Upper lobe of left lung (tissue), 6 donors: ENCODE data around the gene KLHL17. TPM values are rescaled to one million over a fixed set of nuclear protein-coding genes. Genes with fewer than 3 reads are reported as not detected.

Experiments used
- ATAC-seq, 2 donors: fragments of 200-7000 bp; cut with Tn5 transposase; one replicate each; pipeline ENCODE4 v1.9.1; 2022; ENCODE audit warnings: mild to moderate bottlenecking in 2 of 2, moderate library complexity in 2 of 2; ENCODE audit not compliant: low FRiP score in 2 of 2
- DNase-seq, 2 donors: peaks; one replicate each; pipeline ENCODE4 v3.0.0-alpha.2; 2019 to 2020
- H3K27ac ChIP-seq, 4 donors: fragments of 200-600 bp; sonication (generic); one replicate each; pipeline ENCODE4 v1.5.1; 2016 to 2019
- H3K27me3 ChIP-seq, 4 donors: fragments of 200-600 bp; sonication (generic); one replicate each; pipeline ENCODE4 v1.5.1; 2017 to 2019
- H3K36me3 ChIP-seq, 4 donors: fragments of 200-600 bp; sonication (generic); one replicate each; pipeline ENCODE4 v1.5.1; 2016 to 2019
- H3K4me1 ChIP-seq, 4 donors: fragments of 200-600 bp; sonication (generic); one replicate each; pipeline ENCODE4 v1.5.1; 2018 to 2019
- H3K4me3 ChIP-seq, 4 donors: fragments of 200-600 bp; sonication (generic); one replicate each; pipeline ENCODE4 v1.5.1; 2017 to 2019; ENCODE audit warnings: mild to moderate bottlenecking in 2 of 4, moderate library complexity in 1 of 4
- H3K9me3 ChIP-seq, 4 donors: fragments of 200-600 bp; sonication (generic); one replicate each; pipeline ENCODE4 v1.5.1; 2018 to 2019
- CTCF ChIP-seq, 6 experiments: fragments of 450-650 bp in 4 of 6; fragments of 200-600 bp in 2 of 6; sonication (generic) in 2 of 6; IDR thresholded peaks; one replicate each; pipeline ENCODE4 v1.5.1; 2016 to 2019; ENCODE audit warnings: antibody characterized with exemption in 6 of 6
- EP300 ChIP-seq, 4 donors: sonication (generic); formaldehyde crosslinking; IDR thresholded peaks; one replicate each; pipeline ENCODE4 v1.5.1; 2017; ENCODE audit warnings: antibody characterized with exemption in 4 of 4, control low read depth in 2 of 4
- POLR2A ChIP-seq, 4 donors: fragments of 450-650 bp; IDR thresholded peaks; one replicate each; pipeline ENCODE4 v1.5.1; 2016 to 2017; ENCODE audit warnings: antibody characterized with exemption in 4 of 4, mild to moderate bottlenecking in 2 of 4
- POLR2AphosphoS5 ChIP-seq, 2 donors: sonication (generic); formaldehyde crosslinking; IDR thresholded peaks; one replicate each; pipeline ENCODE4 v1.5.1; 2017; ENCODE audit warnings: antibody characterized with exemption in 2 of 2
- WGBS, 2 donors: methylation state at CpG; one replicate each; pipeline ENCODE4 v1.1.5; 2017 to 2018; 5-methylcytosine and 5-hydroxymethylcytosine counted together
- total RNA-seq, 6 donors: library from RNA; depleted of rRNA in 4 of 6; stranded (reverse); fragments of >200 nt in 4 of 6; gene quantifications; one replicate each; pipeline versions ENCODE4 v1.1.0 to v1.2.1, GENCODE V29; 2016 to 2021
- donor health status: DM: no; HTN: no; CAD: no; lungs with moderate emphysema.
- donor health status: DM: no; HTN: yes; CAD: no; lungs with severe emphysema.

KLHL17 gene
- total RNA-seq, 6 donors from 2014 or later: 4.7 to 45.1 (median 16.5) TPM

- Histone ChIP-seq H3K27me3 (peaks cover 0 to 59% (median 39%) of the 10 kb centered on the region in 4 donors), H3K36me3 (no peaks in the 10 kb centered on the region), H3K27ac (no peak overlapping the region), H3K9me3 (no peaks in the 10 kb centered on the region), H3K4me3 (peak overlapping the region in 1 of 4 donors; percentile 12), H3K4me1 (peaks cover 30 to 61% (median 45%) of the 10 kb centered on the region in 4 donors)
- DNase-seq: peak in 1 of 2 donors; percentile 92
- TF ChIP-seq POLR2AphosphoS5 (IDR thresholded peaks at IDR 0.05) (no peak), CTCF (IDR thresholded peaks at IDR 0.05) (peak; percentile 23 to 70 (median 50)), POLR2A (IDR thresholded peaks at IDR 0.05) (no peak)
- ATAC-seq: peak; percentile 52 to 75
- 29 to 34% methylated on average over 30 to 31 of the region's 38 CpGs for WGBS, 2 donors
Measured at GRCh38 chr1:921011-921837, 39.2 kb upstream of the KLHL17 start.

- H3K27ac ChIP-seq: peak within 1 kb of the TSS in 1 of 4 donors; percentile 7
- TF ChIP-seq POLR2A (IDR thresholded peaks at IDR 0.05): no peak
- TF ChIP-seq POLR2AphosphoS5 (IDR thresholded peaks at IDR 0.05): no peak
- no peak for TF ChIP-seq EP300 (IDR thresholded peaks at IDR 0.05)
- TF ChIP-seq CTCF (IDR thresholded peaks at IDR 0.05): no peak
- WGBS, 2 donors: 4 to 13% methylated on average over 24 to 39 of the region's 72 CpGs
Measured at GRCh38 chr1:923131-923990, 37.0 kb upstream of the KLHL17 start, which contains the start of gene SAMD11. SAMD11 (plus strand) TSS chr1:923923; CDS start chr1:924432, 509 bp downstream.

GRCh38 chr1:923991-924655 lies 36.3 kb upstream of the KLHL17 start:
- Histone ChIP-seq H3K36me3 (no peaks in the 10 kb centered on the region), H3K4me1 (peaks cover 30 to 53% (median 44%) of the 10 kb centered on the region in 4 donors), H3K27ac (no peak overlapping the region), H3K27me3 (peaks cover 2 to 54% (median 43%) of the 10 kb centered on the region in 4 donors), H3K9me3 (no peaks in the 10 kb centered on the region), H3K4me3 (peak overlapping the region; percentile 4 to 55 (median 48))
- ATAC-seq (peak in 1 of 2 donors; percentile 2), DNase-seq (peak in 1 of 2 donors; percentile 85)
- WGBS, 2 donors: 0 to 1% methylated on average over 9 to 32 of the region's 98 CpGs
- TF ChIP-seq EP300 (IDR thresholded peaks at IDR 0.05) (no peak), POLR2AphosphoS5 (IDR thresholded peaks at IDR 0.05) (no peak), CTCF (IDR thresholded peaks at IDR 0.05) (no peak), POLR2A (IDR thresholded peaks at IDR 0.05) (no peak)

More at GRCh38 chr1:923131-923990, 37.0 kb upstream of the KLHL17 start, which contains the start of gene SAMD11:
- peaks cover 30 to 53% (median 44%) of the 10 kb centered on the region in 4 donors for H3K4me1 ChIP-seq
- H3K9me3 ChIP-seq: no peaks in the 10 kb centered on the region
- ATAC-seq (peak; percentile 3 to 71), DNase-seq (peak; percentile 70 to 98)
- H3K36me3 ChIP-seq: no peaks in the 10 kb centered on the region
- H3K27me3 ChIP-seq: peaks cover 2 to 61% (median 44%) of the 10 kb centered on the region in 4 donors
- H3K4me3 ChIP-seq: peak within 1 kb of the TSS; percentile 4 to 55 (median 48)
